ENCODE measurements around the gene LOXL1. TPM values are rescaled to one million over a fixed set of nuclear protein-coding genes. Genes with fewer than 3 reads are reported as not detected.

LOXL1 gene
- total RNA-seq, 3 donors from 2014 or later = 5.6 to 11.3 (median 10.8) TPM

GRCh38 chr15:73889053-73889761 is 37.1 kb upstream of the LOXL1 start:
- Histone ChIP-seq H3K27ac (no peak overlapping the region), H3K36me3 (no peaks in the 10 kb centered on the region), H3K4me3 (no peak overlapping the region), H3K9me3 (peaks cover 0 to 6% of the 10 kb centered on the region in 2 donors), H3K27me3 (no peaks in the 10 kb centered on the region), H3K4me1 (no peaks in the 10 kb centered on the region)
- DNase-seq (ENCODE audit: low spot score in 2 of 2) = no peak
- intact Hi-C loops (cut with DNase I; ENCODE audit: low total_unique reads) = no loop called here
- TF ChIP-seq POLR2AphosphoS5 (IDR thresholded peaks at IDR 0.05) (no peak), CTCF (IDR thresholded peaks at IDR 0.05) (no peak), POLR2A (IDR thresholded peaks at IDR 0.05) (no peak)

- Histone ChIP-seq H3K27me3 (no peaks in the 10 kb centered on the region), H3K36me3 (no peaks in the 10 kb centered on the region), H3K4me1 (no peaks in the 10 kb centered on the region), H3K27ac (no peak overlapping the region), H3K9me3 (peaks cover 0 to 6% of the 10 kb centered on the region in 2 donors), H3K4me3 (no peak overlapping the region)
- TF ChIP-seq POLR2A (IDR thresholded peaks at IDR 0.05) (no peak), POLR2AphosphoS5 (IDR thresholded peaks at IDR 0.05) (no peak), CTCF (IDR thresholded peaks at IDR 0.05) (no peak)
- intact Hi-C loops (cut with DNase I; ENCODE audit: low total_unique reads) = no loop called here
- no peak for DNase-seq (ENCODE audit: low spot score in 2 of 2)
Measured at GRCh38 chr15:73889762-73890124, 36.5 kb upstream of the LOXL1 start.

- intact Hi-C loops (cut with DNase I; ENCODE audit: low total_unique reads) = no loop called here
- Histone ChIP-seq H3K27me3 (no peaks in the 10 kb centered on the region), H3K4me3 (no peak overlapping the region), H3K27ac (no peak overlapping the region), H3K4me1 (no peaks in the 10 kb centered on the region), H3K9me3 (peaks cover 0 to 6% of the 10 kb centered on the region in 2 donors), H3K36me3 (no peaks in the 10 kb centered on the region)
- no peak for DNase-seq (ENCODE audit: low spot score in 2 of 2)
- TF ChIP-seq POLR2A (IDR thresholded peaks at IDR 0.05) (no peak), CTCF (IDR thresholded peaks at IDR 0.05) (no peak), POLR2AphosphoS5 (IDR thresholded peaks at IDR 0.05) (no peak)
Measured at GRCh38 chr15:73891328-73892315, 34.6 kb upstream of the LOXL1 start.

- DNase-seq (ENCODE audit: low spot score in 2 of 2) = no peak
- Histone ChIP-seq H3K27ac (no peak overlapping the region), H3K9me3 (peaks cover 0 to 6% of the 10 kb centered on the region in 2 donors), H3K27me3 (no peaks in the 10 kb centered on the region), H3K36me3 (no peaks in the 10 kb centered on the region), H3K4me3 (no peak overlapping the region), H3K4me1 (no peaks in the 10 kb centered on the region)
- intact Hi-C loops (cut with DNase I; ENCODE audit: low total_unique reads) = no loop called here
- TF ChIP-seq POLR2A (IDR thresholded peaks at IDR 0.05) (no peak), POLR2AphosphoS5 (IDR thresholded peaks at IDR 0.05) (no peak), CTCF (IDR thresholded peaks at IDR 0.05) (no peak)
Measured at GRCh38 chr15:73892446-73893226, 33.6 kb upstream of the LOXL1 start.

Data from breast epithelium (tissue), 4 donors.